ENCODE measurements around the gene FOXO6.
"Not testable (repeated sequence)": the region's sequence is repeated elsewhere in the genome, so short reads cannot be mapped to it uniquely, and the experiment has no call there.

The FOXO6 gene

GRCh38 chr1:41329662-41330587 is 31.3 kb upstream of the FOXO6 start:
- no peak for FAIRE-seq

DNA sequence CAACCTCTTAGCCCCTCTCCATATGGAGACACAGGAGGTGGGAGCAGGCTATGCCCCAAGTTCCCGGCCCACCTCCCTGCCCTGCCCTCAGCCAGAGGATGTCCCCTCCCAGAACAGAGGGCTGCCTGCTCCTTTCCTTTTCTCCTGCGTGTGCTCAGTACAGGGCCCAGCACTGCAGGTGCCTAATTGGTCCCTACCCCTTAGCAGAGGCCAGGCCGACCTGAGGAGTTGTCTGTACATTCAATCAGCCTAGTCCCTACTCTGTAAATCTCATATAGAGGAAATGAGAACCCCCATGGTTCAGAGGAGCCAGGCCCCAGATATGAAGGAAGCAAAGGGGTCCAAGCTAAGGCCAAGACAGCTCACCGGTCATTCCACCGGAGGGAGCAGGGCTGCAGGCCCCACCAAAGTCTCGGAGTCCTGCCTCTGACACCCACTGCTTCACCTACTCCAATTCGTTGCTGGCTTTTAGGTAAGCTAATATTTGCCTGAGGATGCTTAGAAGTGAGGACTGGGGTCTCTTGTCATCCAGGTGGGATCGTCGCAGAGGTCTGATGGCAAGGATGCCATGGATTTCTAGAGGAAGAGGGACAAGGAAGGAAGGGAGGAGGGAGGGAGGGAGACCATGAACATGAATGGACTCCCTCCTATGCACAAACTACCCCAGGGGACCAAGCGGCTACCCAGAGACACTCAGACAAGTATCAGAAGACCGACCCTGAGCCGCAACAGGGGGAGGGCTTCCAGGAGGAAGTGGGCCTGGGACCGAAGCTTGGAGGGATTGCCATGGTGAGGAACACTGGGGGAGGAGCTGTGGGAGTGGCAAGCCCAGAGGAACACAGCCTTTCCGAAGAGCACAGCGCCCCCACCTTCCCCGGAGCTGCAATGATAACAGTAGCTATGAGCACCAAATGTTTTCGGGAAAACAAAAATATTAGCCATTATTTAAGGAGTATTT is 30.4 kb upstream of the FOXO6 start:
- FAIRE-seq, result no peak

DNA sequence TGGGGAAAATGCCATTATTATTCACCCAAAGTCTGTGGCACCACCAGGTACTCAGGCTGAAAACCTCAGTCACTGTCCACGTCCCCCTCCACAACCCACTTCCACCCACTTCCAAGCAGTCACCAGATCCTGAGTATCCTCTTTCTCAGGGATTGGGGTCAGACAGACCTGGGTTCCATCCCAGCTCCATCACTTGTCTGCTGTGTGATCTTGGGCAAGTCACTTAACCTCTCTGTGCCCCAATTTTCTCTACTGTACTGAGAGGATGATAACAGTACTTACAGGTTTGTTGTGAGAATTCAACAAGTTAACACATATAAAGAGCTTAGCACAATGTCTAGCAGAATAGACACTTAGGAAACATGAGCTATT is 29.7 kb upstream of the FOXO6 start:
- FAIRE-seq, result no peak

DNA sequence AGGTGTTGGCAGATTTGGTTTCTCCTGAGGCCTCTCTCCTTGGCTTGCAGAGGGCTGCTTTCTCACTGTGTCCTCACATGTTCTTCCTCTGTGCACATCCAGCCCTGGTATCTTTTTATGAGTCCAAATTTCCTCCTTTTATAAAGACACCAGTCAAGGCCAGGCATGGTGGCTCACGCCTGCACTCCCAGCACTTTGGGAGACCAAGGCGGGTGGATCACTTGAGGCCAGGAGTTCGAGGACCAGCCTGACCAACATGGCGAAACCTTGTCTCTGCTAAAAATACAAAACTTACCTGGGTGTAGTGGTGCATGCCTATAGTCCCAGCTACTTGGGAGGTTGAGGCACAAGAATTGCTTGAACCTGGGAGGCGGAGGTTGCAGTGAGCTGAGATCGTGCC is 29.1 kb upstream of the FOXO6 start:
- not testable (repeated sequence) for FAIRE-seq

DNA sequence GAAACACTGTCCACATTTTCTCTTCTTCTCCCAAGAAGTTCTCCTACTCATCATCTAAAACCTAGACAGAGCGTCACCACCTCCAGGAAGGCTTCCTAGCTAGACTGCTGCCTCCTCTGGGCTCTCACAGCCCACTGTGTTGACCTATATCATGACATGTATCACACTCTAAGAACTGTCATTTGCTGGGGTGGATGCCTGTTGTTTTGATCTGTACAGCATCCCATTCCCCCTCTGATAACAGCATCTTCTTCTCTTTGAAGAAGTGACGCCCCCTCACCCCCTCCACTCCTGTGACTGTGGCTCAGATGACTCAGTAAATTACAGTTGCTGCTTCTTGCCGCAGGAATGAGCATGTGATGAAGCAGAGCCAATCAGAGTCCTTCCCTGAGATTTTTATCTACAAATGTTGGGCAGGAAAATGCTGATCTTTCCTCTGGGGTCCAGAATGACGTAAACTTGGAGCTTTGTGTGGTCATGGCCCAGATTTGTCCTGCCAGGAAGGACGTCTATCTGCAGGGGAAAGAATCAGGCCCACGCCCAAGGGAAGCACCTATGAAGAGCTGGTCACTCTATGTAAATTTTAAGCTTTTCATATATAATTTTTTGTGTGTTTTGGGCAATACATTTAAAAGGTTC is 28.0 kb upstream of the FOXO6 start:
- FAIRE-seq, result no peak

DNA sequence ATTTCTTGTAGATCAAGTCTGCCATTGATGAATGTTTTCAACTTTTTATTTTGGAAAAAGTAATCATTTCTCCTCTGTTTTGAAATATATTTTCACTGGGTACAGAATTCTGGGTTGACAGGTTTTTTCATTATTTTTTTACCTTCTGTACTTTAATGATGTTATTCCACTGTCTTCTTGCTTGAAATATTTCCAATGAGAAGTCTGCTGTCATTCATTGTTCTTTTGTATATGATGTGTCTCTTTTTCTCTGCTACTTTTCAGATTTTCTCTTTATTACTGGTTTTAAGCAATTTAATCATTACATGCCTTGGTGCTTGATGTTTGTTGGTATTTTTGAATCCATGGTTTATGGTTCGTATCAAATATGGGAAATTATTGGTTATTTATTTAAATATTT is 22.4 kb upstream of the FOXO6 start:
- no peak for FAIRE-seq

GRCh38 chr1:41340655-41341364 is 20.4 kb upstream of the FOXO6 start:
- no peak for FAIRE-seq

DNA sequence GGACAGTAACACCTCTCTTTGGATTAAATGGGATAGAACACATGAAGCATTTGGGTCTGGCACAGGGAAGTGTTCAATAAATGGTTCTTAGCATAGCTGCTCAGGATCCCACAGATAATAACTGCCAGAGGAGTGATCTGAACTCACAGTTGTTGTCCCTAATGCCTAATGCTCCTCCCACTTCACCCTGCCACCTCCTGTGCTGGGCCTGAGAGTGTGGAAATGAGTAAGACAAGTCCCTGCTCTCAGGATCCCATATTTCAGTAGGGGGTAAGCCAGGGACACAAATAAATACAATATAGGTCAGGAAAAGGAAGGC is 19.9 kb upstream of the FOXO6 start:
- FAIRE-seq, result no peak

GRCh38 chr1:41341772-41342562 is 19.3 kb upstream of the FOXO6 start:
- FAIRE-seq, result no peak

GRCh38 chr1:41342774-41343355 is 18.4 kb upstream of the FOXO6 start:
- FAIRE-seq, result no peak

DNA sequence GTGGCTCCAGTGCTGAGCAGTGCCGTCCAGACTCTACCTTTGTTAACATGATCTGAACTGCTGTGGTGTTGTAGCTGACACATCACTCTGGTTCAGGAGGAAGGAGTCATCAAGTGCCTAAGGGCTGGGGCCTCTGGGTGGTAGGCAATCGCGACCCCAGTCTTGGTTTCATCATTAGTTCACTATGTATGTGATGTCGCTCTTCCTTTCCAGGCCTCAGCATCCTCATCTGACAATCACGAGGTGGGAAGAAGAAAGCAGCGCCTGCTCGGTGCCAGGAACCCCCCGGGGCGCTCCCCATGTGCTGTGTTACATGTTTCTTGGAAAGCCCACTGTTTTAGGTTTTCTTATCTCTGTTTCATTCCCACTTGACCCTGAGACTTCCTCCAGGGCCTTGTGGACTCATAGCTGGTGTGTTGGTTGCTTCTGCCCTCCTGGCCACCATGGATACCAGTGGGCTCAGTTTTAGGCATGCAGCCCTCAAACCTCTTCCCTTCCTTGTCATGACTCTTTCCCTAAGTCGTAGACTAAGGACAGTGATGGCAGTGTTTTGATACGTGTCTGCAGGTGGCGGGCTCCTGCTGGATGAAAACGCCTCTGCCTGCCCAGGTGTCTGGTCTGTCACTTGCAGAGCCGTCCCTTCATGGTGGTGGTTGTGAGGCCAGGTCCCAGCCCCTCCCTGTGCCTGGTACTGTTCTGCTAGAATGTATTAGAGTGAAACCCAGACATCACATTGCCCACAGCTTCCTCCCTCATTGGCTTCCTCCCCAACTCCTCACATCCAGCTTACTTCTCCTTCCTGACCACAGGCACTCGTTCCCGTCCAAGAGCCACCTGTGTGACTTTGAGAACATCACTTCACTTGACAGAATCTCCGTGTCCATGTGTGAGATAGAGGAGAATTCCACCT is 17.2 kb upstream of the FOXO6 start:
- no peak for FAIRE-seq

GRCh38 chr1:41344708-41345159 is 16.5 kb upstream of the FOXO6 start:
- no peak for FAIRE-seq

- no peak for FAIRE-seq
These were observed 15.7 kb upstream of the FOXO6 start for GRCh38 chr1:41345434-41346075.

- no peak for FAIRE-seq
These were observed 14.0 kb upstream of the FOXO6 start for GRCh38 chr1:41347276-41347675.

GRCh38 chr1:41348394-41348793 is 12.8 kb upstream of the FOXO6 start:
- FAIRE-seq, result no peak

DNA sequence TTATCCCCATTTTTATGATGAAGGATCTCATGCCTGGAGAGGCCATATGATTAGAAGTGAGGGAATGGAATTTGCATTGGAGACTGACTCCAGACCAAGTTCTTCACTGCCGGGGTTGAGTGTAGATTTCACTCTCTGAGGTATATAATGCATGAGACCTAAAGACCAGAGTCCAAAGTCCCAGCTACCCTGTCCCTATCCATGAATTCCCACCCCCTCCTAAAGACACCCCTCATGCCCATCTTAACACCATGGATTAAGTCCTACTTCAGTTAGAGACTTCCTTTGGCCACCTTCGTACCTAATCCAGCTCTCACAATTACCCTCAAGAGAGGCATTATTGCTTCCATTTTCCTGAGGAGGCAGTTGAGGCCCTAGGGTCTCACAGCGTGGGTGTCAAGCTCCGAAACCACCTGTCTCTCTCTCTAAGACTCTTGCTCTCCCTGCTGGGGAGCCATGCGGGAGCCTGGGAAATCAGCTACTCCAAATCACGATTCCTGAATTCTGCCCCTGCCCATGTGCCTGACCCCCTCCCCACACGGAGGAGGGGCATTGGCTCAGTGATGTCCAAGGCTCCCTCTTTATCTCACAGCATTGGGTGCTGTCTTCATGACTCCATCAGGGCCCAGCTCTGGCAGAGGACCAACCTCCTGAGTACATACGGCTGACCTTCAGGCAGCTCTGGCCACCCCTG is 11.7 kb upstream of the FOXO6 start:
- no peak for FAIRE-seq

DNA sequence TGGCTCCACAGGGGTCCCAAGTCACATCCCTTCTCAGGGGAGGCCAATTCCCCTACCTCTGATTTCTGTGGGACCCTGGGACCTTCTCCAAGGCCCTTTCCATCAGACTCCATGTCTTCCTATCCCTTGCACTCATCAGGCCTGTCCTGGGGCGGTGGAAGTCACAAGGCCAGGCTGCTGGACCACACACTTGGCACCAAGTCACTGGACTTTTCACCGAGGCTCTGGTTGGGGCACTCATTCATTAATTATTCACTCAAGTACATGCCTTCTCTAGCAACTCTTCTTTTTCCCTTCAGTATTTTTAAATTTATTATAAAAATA is 11.2 kb upstream of the FOXO6 start:
- no peak for FAIRE-seq

- no peak for FAIRE-seq
These were observed 9.7 kb upstream of the FOXO6 start for GRCh38 chr1:41351262-41352151.
